ENCODE measurements around the gene CDIPT. TPM values are rescaled to one million over a fixed set of nuclear protein-coding genes. Genes with fewer than 3 reads are reported as not detected.
"Not testable (repeated sequence)": the region's sequence is repeated elsewhere in the genome, so short reads cannot be mapped to it uniquely, and the experiment has no call there.

The CDIPT gene
- total RNA-seq, 1 experiment from 2014 or later: 29.6 TPM

DNA sequence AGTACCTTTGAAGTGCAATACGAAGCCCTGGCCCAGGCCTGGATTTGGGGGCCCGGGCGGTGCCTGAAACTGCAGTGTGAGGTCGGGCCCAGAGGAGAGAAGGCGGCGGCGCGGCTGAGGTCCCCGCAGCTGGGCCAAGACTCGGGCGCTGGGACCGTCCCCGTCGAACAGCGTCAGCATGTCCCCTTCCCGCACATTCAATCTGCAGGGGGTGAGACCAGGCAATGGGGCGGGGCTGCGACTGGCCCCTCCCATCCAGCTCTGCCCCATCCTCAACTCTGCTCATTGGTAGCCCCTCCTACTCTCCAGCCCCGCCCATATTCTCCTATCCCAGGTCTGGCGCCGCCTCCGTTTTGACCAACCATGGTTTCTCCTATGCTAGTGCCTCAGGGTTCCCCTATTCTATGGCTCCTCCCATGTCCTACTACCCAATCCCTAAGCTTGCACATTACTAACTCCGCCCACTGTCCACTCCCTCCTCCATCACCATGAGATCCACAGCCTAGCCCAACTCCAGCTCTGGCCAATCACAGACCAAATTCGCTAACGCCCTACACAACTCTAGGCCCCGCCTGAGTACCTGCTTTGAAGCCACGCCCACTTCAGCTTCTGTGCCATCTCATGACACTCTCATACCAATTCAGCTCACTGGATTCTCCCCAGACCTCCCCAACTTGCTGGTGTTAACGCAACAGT, 14.4 kb upstream of the CDIPT start:
- Histone ChIP-seq H3K27me3 (no peaks in the 10 kb centered on the region; the same call in 1 of the 2 replicates), H3K36me3 (no peaks in the 10 kb centered on the region), H3K9me3 (replicated peaks) (no peaks in the 10 kb centered on the region), H3K27ac (no peak overlapping the region), H3K4me1 (no peaks in the 10 kb centered on the region), H3K4me3 (no peak overlapping the region)
- DNase-seq: peak; percentile 12 to 29

DNA sequence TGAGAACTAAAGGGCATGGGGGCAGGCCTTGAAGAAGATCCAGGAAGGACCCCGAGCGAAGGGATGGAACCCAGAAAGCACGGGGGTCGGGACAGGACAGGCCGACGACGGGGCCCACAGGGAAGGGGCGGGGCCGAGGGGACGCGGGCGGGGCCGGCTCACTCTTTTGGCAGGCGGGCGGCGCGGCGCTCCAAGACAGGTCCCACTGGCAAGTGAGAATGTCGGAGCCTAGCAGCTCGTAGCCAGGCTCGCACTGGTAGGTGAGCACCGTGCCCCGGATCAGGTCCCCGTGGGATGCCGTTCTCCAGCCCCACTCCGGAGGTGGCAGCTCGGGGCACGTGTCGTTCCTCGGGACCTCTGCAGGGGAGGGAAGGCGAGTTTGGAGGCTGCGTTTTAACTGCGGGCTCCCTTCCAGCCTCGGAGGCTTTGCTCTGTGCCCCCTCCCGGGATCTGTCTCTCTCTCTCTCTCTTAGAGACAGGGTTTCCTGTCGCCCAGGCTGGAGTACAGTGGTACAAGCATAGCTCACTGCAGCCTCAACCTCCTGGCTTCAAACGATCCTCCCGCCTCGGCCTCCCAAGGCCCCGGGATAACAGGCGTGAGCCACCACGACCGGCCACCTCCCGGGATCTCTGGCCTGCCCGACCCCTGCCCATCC, 13.7 kb upstream of the CDIPT start:
- no peaks in the 10 kb centered on the region for H3K36me3 ChIP-seq
- DNase-seq: no peak
- H3K4me3 ChIP-seq: no peak overlapping the region
- H3K27ac ChIP-seq: no peak overlapping the region
- H3K9me3 ChIP-seq (replicated peaks): no peaks in the 10 kb centered on the region
- H3K4me1 ChIP-seq: no peaks in the 10 kb centered on the region
- H3K27me3 ChIP-seq: no peaks in the 10 kb centered on the region; the same call in 1 of the 2 replicates

DNA sequence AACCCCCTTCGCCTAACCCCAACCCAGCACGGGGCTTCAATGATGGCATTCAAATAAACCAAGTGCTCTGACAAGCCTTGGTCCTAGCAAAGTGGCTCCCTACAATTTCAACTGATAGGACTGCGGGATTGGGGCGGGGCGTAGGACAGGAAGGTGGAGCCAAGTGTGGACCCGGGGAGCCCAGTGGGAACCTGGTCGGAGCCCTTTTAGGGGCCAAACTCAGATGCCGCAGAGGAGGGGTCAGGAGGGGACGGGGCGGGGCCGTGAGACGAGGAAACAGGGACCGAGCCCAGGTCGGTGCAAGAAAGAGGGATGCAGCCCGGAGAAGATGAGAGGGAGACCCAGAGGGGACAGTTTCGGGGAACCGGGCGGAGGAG, 13.2 kb upstream of the CDIPT start:
- no peaks in the 10 kb centered on the region; the same call in 1 of the 2 replicates for H3K27me3 ChIP-seq
- no peak for DNase-seq
- no peaks in the 10 kb centered on the region for H3K36me3 ChIP-seq
- H3K4me3 ChIP-seq: no peak overlapping the region
- no peaks in the 10 kb centered on the region for H3K9me3 ChIP-seq (replicated peaks)
- no peaks in the 10 kb centered on the region for H3K4me1 ChIP-seq
- H3K27ac ChIP-seq: no peak overlapping the region

DNA sequence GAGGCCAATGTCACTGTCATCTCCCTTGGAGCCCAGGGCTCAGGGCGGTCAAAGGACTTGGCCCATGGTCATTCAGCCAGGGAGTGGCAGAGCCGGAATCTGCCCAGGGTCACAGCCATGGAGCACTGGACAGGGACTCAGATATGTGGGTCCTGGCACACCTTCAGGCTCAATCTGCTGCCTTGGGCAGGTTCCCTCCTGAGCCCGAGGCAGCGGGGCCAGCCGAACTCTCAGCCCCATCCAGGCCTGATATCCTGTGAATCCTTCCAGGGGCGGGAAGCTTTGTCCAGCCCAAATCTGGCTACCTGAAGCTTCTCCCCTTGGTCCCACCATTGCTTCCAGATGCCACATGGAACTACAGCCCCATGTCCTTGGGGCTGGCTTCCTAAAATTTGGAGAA, 12.2 kb upstream of the CDIPT start:
- Histone ChIP-seq H3K27me3 (no peaks in the 10 kb centered on the region; the same call in 1 of the 2 replicates), H3K4me3 (no peak overlapping the region), H3K9me3 (replicated peaks) (no peaks in the 10 kb centered on the region), H3K4me1 (no peaks in the 10 kb centered on the region), H3K36me3 (no peaks in the 10 kb centered on the region), H3K27ac (no peak overlapping the region)
- no peak for DNase-seq

DNA sequence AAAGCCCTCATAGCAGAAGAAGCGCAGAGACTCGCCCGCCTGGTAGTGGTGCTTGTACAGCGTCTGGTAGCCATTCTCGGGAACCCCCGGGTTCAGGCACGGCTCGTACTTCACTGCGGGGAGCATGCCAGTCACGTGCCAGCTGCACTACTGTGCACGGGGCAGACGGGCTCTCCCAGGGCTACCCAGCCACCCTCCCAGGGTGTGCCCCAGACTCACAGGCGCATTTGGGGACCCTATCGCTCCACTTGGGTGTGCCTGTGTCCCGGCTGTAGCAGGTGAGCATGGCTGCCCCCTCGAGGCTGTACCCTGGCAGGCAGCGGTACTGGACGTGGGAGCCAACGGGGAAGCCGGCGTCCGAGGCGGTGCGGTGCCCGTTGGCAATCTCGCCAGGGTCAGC, 10.3 kb upstream of the CDIPT start:
- Histone ChIP-seq H3K9me3 (replicated peaks) (no peaks in the 10 kb centered on the region), H3K27me3 (peaks cover 3% of the 10 kb centered on the region; the same call in 1 of the 2 replicates), H3K36me3 (no peaks in the 10 kb centered on the region), H3K27ac (no peak overlapping the region), H3K4me1 (no peaks in the 10 kb centered on the region), H3K4me3 (no peak overlapping the region)
- no peak for DNase-seq

DNA sequence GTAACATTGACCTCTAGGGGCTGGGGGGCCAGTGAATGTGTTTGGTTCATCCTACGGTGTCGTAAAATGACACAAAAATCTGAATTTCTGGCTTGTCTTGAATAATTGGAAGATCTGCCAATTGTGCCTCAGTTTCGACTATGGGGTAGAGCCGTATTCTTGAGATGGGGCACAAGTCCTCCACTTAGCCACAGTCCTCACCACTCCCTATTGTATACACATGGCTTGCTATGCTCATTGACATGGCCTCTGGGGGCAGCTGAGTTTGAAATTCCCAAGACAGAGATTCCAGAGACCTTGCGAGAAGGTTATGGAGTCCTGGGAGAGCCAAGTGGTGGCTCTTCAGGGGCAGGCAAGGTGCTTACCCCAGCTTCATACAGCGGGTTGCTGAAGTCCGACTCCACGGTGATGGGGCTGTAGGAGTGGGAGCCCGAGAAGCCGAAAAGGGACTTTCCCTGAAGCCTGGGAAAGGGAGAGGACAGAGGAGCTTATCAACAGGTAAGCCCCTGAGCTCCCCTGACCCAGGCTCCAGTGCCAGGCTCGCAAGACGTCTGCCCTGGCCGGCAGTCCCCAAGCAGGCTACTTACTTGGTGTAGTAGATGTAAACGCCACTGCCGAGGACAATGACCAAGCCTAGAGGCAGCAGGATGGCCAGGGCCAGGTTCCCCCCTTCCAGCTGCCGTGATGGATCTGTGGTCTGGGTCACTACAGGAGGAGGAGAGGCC, 9.0 kb upstream of the CDIPT start:
- no peak for DNase-seq
- Histone ChIP-seq H3K27me3 (peaks cover 3% of the 10 kb centered on the region; the same call in 1 of the 2 replicates), H3K27ac (no peak overlapping the region), H3K36me3 (no peaks in the 10 kb centered on the region), H3K9me3 (replicated peaks) (no peaks in the 10 kb centered on the region), H3K4me3 (no peak overlapping the region), H3K4me1 (no peaks in the 10 kb centered on the region)

DNA sequence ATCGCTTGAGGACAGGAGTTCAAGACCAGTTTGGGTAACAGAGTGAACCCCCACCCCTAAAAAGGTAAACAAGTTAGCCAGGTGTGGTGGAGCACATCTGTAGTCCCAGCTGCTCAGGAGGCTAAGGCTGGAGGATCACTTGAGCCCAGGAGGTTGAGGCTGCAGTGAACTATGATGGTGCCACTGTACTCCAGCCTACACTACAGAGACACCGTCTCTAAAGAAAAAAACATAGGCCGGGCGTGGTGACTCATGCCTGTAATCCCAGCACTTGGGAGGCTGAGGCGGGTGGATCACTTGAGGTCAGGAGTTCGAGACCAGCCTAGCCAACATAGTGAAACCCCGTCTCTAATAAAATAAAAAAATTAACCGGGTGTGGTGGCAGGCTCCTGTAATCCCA, 6.0 kb upstream of the CDIPT start:
- not testable (repeated sequence) for H3K9me3 ChIP-seq (replicated peaks); H3K4me1 ChIP-seq; H3K27ac ChIP-seq; H3K36me3 ChIP-seq; H3K27me3 ChIP-seq; DNase-seq; H3K4me3 ChIP-seq

DNA sequence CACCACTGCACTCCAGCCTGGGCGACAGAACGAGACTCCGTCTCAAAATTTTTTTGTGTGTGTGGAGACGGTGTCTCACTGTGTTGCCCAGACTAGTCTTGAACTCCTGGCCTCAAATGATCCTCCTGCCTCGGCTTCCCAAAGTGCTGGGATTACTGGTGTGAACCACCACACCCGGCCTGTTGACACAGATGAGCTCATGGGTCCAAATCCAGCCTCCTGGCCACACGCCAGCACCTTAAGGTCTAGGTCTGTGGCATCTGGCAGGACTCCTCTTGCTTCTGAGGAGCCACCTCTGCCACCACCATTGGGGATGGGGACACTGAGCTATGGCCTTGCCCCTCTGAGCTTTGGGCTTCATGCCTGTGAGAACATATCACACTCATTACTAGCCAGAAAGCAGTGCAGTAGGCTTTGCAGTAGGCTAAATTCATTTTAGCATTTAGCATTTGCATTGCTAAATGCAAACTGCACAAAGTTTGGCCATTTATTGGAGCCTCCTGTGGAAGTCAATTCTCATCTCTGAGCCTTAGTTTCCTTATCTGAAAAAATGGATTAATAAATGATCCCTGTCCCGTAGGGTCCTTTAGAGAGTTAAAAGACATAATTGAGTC, 5.5 kb upstream of the CDIPT start:
- no peaks in the 10 kb centered on the region for H3K9me3 ChIP-seq (replicated peaks)
- peaks cover 3% of the 10 kb centered on the region; the same call in 1 of the 2 replicates for H3K27me3 ChIP-seq
- peak in 1 of 2 experiments; percentile 18 for DNase-seq

DNA sequence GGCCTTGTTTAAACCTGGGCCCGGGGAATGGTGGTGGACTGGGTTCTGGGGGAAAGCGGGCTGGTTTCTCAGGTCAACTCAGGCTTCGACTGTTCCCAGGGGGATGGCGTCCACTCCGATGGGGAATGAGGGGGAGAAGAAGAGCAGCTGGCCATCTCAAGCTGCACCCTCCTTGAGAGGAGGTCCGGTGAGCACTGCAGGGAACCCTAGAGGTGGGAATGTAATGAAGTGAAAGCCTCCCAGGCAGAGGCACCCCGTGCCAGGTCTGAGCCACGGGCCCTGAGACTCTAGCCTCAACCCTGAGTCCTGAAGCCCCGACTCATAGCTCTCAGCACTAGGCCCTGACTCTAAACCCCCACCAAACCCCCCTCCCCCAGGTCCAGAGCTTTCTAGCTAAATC, 1.2 kb upstream of the CDIPT start:
- no peak for DNase-seq
- H3K4me1 ChIP-seq: no peaks in the 10 kb centered on the region
- no peaks in the 10 kb centered on the region for H3K36me3 ChIP-seq
- 0 out of 2 replicates have a peak, but pooled peaks cover 3% of the 10 kb centered on the region for H3K27me3 ChIP-seq
- H3K9me3 ChIP-seq (replicated peaks): no peaks in the 10 kb centered on the region
- H3K27ac ChIP-seq: no peak overlapping the region
- no peak overlapping the region for H3K4me3 ChIP-seq

More for the DNA sequence above, 5.5 kb upstream of the CDIPT start:
- H3K27ac ChIP-seq: no peak overlapping the region
- H3K36me3 ChIP-seq: no peaks in the 10 kb centered on the region
- H3K4me1 ChIP-seq: no peaks in the 10 kb centered on the region
- H3K4me3 ChIP-seq: no peak overlapping the region

DNA sequence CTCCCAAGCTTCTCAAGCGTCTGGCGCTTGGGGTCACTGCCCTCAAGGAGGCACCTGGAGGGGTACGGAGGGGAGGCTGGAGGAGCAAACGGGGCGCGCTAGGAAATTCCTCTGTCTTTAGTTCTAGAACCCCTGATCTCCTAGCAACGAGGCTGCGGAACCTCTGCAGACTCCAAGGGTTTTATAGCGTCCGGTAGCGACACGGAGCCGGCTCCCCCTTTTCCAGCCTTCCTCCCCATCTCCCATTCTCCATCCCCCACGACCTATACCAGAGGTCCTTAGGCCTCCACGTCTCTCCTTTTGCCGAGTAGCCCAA, 601 bp upstream of the CDIPT start:
- no peaks in the 10 kb centered on the region for H3K9me3 ChIP-seq (replicated peaks)
- peak overlapping the region; percentile 98 for H3K27ac ChIP-seq
- H3K4me1 ChIP-seq: no peaks in the 10 kb centered on the region
- 0 out of 2 replicates have a peak, but pooled peaks cover 2% of the 10 kb centered on the region for H3K27me3 ChIP-seq
- no peak for DNase-seq
- peak overlapping the region; percentile 80; the same call in 1 of the 2 replicates for H3K4me3 ChIP-seq
- H3K36me3 ChIP-seq: no peaks in the 10 kb centered on the region

DNA sequence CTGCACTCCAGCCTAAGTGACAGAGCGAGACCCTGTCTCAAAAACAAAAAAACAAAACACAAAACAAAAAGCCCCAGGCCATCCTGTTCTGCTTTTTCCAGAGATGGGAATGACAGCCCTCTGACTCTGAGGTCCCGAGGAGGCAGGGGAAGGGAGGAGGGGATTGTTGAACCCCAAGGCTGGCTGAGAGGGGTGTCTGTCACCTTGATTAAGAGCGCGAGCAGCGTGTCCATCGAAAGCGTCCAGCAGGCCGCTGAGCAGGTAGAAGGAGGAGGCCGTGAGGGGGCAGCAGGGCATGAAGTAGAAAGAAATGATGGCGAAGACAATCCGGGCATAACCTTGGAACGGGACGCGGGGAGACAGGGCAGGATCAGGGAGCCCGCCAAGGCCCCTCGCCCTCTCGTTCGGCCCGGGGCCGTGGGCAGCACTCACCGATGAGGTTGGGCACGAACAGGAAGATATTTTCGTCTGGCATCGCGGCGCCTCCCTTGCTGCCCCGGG, 593 bp downstream of the CDIPT start:
- Histone ChIP-seq H3K27ac (no peak overlapping the region; the same call in 1 of the 2 replicates), H3K4me3 (peak overlapping the region; percentile 80), H3K36me3 (no peaks in the 10 kb centered on the region), H3K27me3 (no peaks in the 10 kb centered on the region), H3K4me1 (no peaks in the 10 kb centered on the region), H3K9me3 (replicated peaks) (no peaks in the 10 kb centered on the region)
- DNase-seq: peak in 1 of 2 experiments; percentile 20

DNA sequence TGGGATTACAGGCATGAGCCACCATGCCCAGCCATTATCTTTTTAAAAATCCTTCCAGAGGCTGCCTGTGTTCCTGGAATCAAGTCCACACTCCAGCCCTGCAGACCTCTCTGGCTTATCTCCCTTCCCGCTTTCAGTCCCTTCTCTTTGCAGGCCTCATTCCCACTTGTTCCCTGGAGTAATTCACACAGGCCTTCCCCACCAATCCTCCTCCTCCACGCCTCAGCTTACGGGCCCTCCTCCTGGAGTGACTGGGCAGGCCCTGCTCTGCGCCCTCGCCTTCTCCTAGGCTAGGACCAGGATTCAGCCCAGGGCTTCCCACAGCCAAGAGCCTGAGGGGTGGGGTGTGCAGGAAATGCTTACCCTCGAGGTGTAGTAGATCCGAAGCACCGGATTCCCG, 2.8 kb downstream of the CDIPT start:
- H3K36me3 ChIP-seq: no peaks in the 10 kb centered on the region
- no peaks in the 10 kb centered on the region for H3K4me1 ChIP-seq
- H3K4me3 ChIP-seq: no peak overlapping the region
- no peak overlapping the region for H3K27ac ChIP-seq
- H3K9me3 ChIP-seq (replicated peaks): no peaks in the 10 kb centered on the region
- DNase-seq: no peak
- no peaks in the 10 kb centered on the region for H3K27me3 ChIP-seq

DNA sequence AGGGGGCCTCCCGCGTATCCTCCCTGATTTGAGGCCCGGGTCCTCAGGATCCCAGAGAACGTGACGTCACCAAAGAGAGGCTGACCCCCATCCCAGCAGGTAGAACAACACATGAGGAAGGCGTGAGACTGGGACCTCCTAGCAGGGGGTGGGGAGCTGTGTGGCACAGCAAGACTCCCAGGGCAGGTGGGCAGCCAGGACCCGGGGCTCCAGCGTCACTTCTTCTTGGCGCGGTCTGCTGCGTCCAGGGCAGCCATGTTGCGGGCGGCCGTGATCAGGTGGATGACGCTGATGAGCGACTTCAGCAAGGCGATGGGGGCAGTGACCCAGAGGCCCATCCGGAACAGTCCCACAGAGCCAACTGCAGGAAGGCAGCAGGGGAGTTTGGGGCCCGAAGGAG, 4.1 kb downstream of the CDIPT start:
- no peaks in the 10 kb centered on the region for H3K9me3 ChIP-seq (replicated peaks)
- DNase-seq: no peak
- H3K4me3 ChIP-seq: no peak overlapping the region
- H3K27me3 ChIP-seq: no peaks in the 10 kb centered on the region
- H3K36me3 ChIP-seq: no peaks in the 10 kb centered on the region
- no peaks in the 10 kb centered on the region for H3K4me1 ChIP-seq
- H3K27ac ChIP-seq: no peak overlapping the region

DNA sequence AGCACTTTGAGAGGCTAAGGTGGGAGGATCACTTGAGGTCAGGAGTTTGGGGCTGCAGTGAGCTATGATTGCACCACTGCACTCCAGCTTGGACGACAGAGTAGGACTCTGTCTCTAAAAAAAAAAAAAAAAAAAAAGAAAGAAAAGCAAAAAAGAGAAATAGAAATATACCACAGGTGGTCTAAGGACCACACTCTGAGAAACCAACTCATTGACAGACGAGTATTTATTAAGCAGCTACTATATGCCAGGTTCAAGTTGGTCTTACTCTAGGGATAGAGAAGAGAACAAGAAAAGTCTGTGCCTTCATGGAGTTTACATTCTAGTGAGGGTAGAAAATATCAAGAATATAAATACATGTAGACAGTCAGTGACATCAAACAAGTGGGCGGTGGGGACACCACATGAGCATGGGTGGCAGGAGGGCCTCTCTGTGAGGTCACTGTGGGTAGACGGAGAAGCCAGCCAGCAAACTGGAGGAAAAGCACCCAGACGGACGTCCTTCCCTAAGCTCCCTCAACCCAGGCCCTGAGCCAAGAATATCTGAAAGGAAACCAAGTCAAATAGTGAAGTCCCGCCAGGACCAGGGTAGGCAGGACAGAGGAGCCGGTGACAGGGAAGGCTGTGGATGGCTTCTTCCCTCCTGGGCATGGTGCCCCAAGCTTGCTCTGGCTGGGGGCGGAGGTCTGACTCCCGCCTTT, 4.7 kb downstream of the CDIPT start:
- Histone ChIP-seq H3K27me3 (no peaks in the 10 kb centered on the region), H3K27ac (no peak overlapping the region), H3K36me3 (no peaks in the 10 kb centered on the region), H3K4me3 (no peak overlapping the region), H3K4me1 (no peaks in the 10 kb centered on the region), H3K9me3 (replicated peaks) (no peaks in the 10 kb centered on the region)
- DNase-seq: no peak

All from SJCRH30 (cell line).